Measurements from ENCODE around the gene MS4A4A.
"Not testable (repeated sequence)": the region's sequence is repeated elsewhere in the genome, so short reads cannot be mapped to it uniquely, and the experiment has no call there.

MS4A4A gene

DNA sequence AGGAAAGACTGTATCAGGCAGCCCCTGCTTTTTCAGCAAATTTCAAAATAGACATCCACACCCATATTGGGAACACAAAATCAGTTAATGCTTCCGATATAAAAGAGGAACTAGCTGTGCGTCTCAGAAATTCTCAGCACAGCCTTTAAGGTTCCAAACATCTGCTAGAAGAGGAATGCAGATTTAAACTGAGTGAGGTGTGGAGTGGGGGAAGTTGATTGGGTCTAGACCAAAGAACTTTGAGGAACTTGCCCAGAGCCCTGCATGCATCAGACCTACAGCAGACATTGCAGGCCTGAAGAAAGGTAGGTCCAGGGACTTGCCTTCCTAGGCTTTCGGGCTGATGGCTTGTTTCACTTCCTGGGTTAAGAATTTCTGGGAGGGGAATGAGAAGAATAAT, at the start of gene MS4A4A:
Gene MS4A4A, plus strand, starts transcription at position 255 of the 400 bp plus-strand sequence. Its CDS starts 10 bp downstream, at position 265.
- DNase-seq = no peak

DNA sequence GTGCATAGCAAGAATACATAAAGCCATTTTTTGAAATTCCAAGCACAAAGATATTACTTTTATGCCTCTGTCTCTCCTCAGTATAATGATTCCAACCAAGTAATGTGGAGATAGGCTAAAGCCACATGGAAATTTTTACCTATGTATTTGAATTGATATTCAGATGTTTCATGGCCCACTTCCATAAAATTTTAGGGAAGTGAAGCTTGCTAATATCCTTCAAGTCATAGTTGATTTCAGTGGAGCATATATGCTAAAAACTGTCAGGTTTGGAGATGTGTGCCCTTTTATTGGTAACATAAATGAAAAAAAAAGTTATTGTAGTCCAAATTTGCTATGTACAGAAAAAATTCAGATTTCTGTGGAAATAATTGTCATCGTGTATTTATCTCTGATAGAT, 49.8 kb upstream of the MS4A4A start:
- no peak for DNase-seq

DNA sequence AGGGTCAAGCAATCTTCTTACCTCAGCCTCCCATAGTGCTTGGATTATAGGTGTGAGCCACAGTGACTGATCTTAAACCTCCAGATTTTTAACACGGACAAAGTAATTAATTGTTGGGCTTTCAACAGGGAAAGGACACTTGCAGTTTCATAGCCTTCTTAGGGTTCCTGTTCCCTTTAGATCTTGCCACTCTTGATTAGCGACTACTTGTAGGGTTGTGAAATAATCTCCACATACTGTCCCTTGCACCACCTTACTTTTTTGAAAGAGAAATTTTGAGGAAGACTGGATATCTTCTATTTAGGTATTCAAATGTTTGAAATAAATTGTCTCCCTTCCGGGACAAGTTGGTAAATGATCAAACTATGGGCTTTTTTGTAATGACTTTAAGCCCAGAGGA, 45.1 kb upstream of the MS4A4A start:
- DNase-seq = no peak

DNA sequence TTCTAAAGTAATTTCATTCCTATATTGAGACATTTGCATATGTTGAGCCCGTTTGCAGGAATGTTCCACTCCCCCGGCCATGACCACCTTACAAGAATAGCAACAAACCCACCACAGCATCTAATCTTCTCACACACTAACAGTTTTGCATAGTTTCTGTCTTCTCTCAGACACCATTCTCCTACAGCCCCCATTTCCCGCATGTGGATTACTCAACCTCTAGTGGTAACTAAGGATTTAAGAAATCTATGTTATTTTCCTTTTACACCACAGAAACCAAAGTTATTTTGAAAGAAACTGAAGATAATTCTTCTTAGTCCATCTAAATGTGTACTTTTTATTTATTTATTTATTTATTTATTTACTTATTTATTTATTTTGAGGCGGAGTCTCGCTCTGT, 39.8 kb upstream of the MS4A4A start:
- no peak for DNase-seq

DNA sequence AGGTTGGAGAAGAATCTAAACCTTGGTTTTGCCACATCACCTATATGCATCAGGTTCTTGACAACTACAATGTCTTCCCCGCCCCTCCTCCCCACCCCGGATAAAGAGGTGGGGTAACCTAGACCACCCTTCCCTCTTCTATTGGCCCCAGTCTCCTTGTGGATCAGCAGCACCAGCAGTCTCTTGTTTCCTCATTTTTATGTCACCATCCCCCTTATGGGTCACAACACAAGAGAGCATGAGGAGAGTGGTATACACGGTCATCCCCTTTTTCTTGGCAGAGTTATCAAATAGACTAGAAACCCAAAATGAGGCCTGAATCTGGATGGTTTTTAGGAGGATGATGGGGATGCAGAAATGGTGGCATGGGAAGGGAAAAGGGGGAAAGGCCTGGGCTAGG, 38.7 kb upstream of the MS4A4A start:
- no peak for DNase-seq

DNA sequence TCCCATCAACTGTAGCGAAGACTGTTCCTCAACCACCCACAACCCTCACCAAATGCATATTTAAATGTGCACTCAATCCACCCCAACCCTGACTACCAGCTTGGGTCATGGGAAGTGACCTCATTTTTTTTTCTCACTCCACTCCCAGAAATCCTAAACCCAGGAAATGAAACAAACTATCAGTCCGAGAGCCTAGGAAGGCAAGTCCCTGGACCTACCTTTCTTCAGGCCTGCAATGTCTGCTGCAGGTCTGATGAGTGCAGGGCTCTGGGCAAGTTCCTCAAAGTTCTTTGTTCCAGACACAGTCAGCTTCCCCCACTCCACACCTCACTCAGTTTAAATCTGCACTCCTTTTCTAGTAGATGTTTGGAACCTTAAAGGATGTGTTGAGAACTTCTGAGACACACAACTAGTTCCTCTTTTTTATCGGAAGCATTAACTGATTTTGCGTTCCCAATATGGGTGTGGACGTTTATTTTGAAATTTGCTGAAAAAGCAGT, 37.7 kb upstream of the MS4A4A start, which contains the start of gene MS4A4E:
Gene MS4A4E, minus strand, starts transcription at position 398 of the 500 bp plus-strand sequence. CDS start 13,082 bp downstream, outside the sequence.
- no peak for DNase-seq

DNA sequence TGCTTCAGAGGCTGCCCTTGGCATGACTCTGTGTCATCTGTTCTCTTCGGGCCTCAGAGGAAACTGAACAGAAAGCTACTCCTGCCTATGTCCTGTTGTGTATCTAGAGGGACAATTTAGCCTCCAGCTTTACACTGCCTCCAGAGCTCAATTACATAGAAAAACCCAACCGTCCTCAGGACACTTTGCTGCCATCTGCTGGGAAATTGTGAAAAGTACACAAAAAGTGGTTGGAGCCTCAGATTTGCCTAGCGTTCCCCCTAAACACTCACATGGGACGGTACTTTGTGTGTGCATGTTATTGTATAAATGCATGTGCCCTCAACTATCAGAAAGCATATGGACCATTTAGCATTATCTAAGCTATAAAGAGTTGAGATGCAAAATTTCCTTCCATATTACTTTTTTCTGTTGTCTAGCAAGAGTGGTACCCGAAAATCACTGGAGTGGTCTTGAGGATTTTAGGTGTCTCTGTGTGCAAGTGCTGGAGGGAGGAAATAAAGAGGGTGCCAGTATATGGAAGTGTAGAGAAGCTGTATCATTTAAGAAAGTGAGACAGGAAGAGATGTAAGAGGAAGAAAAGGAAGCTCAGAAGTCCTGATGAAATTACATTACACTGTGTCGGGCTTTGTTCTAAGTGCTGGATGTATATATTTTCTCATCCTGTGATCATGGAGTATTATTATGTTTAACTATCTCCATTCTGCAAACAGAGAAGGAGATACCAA, 28.8 kb upstream of the MS4A4A start:
- DNase-seq = no peak

DNA sequence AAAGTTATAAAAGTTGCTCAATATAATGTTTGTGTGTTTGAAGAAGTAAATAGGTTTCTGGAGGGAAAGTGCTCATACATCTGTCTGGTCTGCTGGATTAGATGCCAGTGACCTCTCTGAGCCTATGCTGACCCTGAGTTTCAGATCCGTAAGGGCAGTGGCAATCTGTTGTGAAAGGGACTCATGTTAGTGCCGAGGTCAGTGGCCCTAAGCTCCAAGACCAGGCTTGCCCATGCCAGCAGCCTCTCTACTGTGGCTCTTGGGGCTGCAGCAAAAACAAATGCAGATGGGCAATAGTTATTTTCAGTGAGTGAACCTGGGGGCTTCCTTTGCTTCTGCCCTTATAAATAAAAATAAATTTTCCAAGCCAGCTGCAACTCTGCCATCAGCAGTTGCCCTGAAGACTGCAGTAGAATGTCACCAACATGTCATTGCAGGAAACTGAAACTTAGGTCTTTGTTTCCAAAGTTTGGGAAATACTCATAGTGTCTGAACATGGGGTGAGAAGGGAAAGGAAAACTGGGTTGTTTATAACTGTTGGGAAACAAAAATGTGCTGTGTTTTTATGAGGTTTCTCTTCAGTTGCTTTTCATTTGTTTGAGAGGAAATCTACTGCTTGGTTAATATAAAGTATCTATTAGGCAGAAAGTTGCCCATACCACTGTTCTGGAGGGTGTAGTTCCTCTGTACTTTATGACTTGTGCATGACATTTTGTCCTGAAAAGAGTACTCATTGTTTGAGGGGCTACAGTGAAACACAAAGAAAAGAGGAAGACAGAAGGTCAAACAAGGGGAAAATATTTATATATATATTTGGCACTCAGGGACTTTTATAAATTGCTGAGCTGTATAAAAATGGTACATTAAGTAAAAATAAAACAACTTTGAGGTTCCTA, 28.0 kb upstream of the MS4A4A start:
- DNase-seq = no peak

DNA sequence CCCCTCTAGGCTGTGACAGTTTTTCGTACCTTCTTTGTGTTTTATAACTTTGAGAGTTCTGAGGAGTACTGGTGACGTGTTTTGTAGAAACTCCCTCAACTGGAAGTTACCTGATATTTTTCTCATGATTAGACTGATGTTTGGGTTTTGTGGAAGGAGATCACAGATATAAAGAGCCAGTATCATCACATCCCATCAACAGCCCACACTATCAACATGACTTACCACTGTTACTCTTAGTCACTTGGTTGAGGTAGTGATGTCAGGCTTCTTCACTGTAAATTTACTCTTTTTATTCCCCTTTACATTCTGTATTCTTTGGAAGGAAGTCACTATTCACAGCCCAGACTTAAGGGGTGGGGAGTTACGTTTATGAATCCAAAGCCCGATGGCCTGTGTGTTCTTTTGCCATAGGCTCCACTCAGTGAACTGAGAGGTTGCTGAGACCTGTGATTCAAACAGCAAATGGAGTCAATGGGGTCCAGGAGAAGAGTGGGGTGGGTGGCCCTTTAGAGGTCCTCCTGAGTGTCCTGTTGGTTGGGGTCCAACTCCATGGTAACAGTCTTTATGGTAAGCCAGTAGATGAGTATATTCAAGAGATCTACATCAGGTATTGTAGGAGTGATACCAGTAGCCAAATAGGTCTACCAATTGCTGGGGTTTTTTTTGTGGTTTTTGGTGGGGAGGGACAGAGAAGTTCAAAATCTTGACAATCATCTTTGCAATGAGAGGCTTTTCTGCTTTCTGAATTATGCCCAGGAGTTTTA, 22.3 kb upstream of the MS4A4A start:
- no peak for DNase-seq

DNA sequence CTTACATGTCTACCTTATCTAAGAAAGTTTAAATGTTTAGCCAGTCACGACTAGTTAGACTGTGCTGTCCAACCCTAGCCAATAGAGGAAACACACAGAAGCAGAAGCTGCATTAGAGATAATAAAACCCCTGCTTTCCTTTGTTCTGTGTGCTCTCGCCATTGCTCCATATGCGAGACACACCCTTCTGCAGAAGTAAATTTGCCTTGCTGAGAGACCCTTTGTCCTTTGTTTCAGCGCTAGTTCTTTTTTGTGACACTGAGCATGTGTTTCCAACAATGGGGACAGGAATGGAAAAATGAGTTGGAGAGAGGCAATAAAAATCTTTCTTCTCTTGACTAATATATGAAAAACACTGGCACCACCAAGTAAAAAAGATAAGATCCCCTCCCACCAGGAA, 19.5 kb upstream of the MS4A4A start:
- no peak for DNase-seq

DNA sequence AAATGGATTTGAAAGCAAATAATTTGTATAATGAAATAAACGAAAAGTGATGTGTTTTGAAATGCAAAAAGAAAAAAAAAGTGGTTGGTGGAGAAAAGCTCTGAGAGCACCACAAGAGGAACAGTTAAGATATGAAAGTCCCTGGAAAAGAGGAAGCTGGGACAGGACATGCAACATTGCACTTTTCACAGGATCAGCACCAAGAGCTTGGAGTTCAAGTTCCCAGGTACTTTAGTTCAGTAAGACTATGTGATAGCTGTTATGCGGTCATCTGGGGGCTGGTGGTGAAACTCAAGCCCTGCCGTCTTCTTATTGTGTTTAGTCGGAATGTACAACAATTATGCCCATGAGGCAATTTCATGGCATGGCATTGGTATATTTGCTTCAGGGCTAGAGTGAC, 17.1 kb upstream of the MS4A4A start:
- no peak for DNase-seq

DNA sequence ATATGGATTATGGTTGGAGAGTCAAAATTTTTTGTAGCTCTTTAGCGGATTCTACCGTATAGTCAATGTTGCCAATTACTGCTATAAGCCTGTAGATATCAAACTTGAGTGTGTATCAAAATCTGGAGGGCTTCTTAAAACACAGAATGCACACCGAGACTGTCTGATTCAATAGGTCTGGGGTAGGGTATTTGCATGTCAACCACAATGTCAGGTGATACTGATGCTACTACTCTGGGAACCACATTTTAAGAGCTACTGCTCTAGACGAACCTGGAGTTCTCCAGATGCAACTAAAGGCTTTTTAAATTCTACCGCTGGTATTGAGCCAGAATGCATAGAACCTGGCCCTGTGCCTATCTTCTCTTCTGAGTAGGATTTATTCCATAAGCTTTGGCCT, 15.8 kb upstream of the MS4A4A start:
- DNase-seq = no peak

DNA sequence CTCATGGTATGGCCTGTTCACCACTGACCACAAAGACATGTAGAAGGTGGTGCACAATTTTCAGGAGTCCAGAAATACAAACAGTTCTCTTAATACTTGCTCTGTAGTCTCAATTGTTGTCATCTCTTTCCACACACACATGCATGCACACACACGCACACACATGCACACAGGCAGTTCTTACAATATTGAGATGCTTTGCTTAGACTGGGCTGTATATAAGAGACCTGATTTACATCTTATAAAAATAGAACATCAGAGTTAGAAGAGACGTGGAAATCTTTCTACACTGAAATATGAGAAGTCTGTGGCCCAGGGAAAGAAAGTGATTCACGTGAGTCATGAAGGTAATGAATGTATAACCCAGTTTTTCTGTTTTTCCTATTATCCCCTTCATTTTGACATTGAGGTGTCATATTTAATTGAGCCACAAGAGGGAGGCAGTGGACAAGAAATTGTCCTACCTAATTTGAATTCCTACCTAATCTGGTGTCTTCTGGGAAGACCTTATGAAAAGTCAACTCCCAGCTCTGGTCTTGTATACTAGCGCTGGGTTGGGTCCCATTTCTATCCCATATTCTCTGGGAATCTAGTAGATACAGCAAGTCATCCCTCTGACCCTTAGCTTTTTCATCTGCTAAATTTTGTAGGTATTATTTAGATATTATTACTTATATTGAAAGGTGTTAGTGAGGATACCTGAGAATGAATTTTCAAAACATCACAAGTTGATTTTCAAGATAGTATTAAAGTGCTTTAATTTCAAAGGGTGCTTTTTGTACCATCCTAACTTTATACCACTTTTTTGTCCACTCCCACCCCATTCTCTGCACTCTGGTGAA, 14.9 kb upstream of the MS4A4A start:
- no peak for DNase-seq

DNA sequence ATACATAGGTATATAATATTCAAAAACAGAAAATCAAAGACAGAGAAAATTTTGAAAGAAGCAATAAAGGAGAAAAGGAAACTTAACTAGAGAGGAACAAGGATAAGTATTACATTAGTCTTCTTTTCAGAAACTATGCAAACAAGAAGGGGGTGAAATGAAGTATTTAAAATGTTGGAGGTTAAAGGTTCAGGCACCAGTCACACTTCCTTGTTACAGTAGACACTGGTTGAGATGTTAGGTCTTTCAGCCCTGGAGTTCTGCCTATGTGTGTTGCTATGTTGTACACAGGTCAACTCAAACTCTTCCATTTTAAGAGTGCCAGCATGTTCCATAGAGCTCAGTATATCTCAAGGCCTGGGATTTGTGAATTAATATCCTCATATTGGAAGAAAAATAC, 6.0 kb upstream of the MS4A4A start:
- no peak for DNase-seq

DNA sequence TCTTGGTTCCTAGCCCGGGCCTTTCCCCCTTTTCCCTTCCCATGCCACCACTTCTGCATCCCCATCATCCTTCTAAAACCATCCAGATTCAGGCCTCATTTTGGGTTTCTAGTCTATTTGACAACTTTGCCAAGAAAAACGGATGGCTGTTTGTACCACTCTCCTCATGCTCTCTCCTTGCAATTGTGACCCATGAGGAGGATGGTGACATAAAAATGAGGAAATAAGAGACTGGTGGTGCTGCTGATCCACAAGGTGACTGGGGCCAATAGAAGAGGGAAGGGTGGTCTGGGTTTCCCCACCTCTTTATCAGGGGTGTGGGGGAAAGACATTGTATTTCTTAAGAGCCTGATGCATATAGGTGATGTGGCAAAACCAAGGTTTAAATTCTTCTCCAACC, 1.0 kb downstream of the MS4A4A start:
- no peak for DNase-seq

DNA sequence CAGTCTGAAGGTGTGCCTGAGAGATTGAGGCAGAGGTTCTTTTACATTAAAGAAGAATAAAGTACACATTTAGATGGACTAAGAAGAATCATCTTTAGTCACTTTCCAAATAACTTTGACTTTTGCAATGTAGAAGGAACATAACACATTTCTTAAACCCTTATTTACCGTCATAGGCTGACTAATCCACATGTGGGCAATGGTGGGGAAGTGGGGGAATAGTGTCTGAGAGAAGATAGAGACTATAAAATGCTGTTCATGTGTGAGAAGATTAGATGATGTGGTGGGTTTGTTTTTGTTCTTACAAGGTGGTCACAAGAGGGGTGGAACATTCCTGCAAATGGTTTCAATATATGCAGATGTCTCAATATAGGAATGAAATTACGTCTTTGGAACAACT, 1.8 kb downstream of the MS4A4A start:
- DNase-seq = no peak

DNA sequence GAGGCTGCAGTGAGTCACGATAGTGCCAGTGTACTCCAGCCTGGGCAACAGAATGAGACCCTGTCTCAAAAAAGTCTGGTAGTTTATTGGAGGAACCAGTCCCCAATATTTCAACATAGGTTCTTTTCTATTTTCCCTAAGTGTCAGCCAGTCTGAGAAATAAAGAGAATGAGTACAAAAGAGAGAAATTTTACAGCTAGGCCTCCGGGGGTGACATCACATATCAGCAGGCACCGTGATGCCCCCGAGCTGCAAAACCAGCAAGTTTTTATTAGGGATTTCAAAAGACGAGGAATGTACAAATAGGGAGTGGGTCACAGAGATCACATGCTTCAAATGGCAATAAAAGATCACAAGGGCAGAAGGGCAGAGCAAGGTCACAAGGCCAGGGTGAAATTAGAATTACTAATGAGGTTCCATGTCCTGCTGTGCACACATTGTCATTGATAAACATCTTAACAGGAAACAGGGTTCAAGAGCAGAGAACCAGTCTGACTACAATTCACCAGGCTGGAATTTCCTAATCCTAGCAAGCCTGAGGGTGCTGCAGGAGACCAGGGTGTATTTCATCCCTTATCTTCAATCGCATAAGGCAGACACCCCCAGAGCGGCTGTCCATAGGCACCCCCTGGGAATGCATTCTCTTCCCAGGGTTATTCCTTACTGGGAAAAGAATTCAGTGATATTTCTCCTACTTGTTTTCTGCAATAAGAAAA, 5.1 kb downstream of the MS4A4A start:
- not testable (repeated sequence) for DNase-seq

DNA sequence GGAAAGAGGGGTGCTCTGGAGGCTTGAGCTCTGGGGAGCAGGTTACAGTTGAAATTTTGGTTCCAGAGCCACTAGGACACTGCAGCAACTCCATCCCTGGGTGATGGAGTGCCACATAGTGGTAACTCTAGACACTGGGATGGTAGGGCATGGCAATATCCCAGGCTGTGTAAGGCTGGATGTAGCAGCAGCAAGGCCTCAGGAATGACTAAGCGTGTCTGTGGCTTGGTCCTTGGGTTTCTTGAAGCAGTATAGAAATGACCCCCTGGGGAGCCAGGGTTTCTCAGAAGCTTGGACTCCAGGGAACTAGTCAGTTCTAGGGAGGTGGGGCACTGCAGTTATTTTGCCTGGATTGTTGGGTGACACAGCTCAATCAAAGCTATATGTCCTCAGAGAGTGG, 8.1 kb downstream of the MS4A4A start:
- no peak for DNase-seq

DNA sequence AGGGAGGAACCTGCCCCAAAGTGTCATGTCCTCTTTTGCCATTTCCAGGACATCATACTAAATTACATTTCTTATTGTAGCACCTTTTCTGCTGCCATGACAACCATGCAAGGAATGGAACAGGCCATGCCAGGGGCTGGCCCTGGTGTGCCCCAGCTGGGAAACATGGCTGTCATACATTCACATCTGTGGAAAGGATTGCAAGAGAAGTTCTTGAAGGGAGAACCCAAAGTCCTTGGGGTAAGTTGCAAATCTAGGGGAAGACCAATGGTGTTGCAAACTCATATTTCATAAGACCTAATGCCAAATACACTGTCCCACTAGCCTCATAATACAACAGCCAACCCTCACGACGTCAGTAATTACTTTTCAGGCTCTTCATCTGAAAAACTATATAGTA, 11.7 kb downstream of the MS4A4A start:
- DNase-seq = no peak

DNA sequence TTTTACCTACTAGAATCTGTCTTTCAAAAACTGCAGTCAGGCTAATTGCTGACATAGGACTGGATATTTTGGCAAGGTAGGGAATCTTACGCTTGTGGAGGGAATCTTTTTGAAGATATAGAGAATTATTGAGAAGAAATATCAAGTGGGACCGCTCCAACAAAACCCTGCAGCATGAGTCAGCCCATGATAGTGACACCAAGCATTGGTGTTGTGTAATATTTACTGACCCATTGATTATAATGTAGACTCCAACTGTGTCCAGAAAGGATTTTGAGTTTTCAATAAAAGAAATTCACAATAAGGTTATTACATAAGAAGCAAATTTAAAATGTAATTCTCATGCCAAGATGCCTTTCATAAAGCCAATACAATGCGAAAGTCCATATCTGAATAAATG, 20.7 kb downstream of the MS4A4A start:
- no peak for DNase-seq

DNA sequence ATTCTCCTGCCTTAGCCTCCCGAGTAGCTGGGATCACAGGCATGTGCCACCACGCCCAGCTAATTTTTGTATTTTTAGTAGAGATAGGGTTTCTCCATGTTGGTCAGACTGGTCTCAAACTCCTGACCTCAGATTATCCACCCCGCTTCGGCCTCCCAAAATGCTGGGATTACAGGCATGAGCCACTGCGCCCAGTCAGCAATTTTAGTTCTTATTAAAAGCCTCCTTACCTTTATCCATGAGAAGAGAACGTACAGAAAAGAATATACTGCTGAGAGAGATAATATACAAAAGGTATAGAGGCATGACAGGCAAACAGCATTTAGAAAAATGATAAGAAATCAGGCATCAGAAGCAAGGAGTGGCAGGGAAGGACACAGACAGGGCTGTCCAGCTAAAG, 21.4 kb downstream of the MS4A4A start:
- not testable (repeated sequence) for DNase-seq

DNA sequence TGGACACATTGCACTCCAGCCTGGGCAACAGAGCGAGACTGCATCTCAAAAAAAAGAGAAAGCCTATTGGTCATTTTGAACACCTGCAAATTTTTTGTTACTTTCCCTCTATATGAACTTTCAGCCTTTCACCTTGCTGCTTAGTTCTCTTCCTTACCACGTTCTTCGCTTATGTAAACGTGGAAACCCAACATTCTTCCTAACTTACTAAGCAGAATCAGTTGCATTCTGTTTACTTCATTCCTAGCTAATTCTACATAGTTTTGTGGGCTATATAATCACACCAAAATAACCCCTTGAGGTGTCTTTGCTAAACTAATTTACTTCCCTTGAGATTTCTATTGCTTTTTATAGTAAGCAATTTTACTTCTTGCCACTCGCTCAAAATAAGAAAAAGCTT, 23.2 kb downstream of the MS4A4A start:
- DNase-seq = no peak

Measured in cerebellar nuclear complex (tissue), 1 donor.